Left forelimb (tissue), 1 donor: ENCODE results near the gene KNDC1.
"Not testable (repeated sequence)": the region's sequence is repeated elsewhere in the genome, so short reads cannot be mapped to it uniquely, and the experiment has no call there.

ENCODE experiments used
- DNase-seq: peaks from one replicate; pipeline ENCODE4 v3.0.0-alpha.2; 2018; ENCODE audit warnings: low spot score

Gene KNDC1

DNA sequence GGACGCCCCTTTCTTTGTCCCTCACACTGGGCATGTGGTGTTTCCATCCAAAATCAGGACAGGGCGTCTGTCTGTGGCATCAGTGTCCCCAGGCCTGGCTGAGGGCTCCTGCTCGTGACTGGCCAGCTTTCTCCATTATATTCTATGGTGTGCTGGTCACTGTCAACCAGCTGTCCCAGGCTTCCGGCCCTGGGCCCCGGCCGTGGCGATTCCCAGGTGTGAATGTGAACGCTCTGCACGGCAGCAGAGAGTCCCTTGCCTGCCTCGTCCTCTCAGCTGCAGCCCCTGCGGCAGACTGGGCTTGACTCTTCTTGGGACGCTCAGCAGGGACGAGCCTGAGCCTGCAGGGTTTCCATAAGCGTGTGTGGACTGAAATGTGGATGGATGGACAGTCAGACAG lies 64.1 kb downstream of the KNDC1 start:
- no peak for DNase-seq

GRCh38 chr10:133224756-133225372 lies 64.8 kb downstream of the KNDC1 start:
- DNase-seq: no peak

DNA sequence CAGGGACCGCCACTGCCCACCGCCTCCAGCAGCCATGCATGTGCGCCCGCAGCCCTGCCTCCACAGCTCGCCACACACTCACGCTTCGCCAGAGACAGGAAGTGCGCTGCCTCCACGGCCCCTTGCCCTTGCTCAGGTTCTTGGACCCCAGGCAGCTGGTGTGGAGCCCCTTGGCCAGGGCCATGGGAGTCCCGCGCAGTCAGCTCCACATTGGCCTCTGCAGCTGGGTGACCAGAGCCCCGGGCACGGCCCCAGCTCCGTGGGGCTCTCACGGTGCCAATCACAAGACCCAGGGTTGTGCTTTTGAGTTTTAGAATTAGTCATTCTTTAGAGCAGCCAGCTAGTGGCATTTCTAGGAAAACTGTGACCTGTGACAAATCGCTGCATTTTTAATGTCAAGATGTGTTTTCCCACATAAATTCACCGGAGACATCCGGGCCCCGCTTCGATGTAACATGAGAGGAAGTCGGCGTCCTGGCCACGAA lies 65.7 kb downstream of the KNDC1 start:
- DNase-seq: no peak

DNA sequence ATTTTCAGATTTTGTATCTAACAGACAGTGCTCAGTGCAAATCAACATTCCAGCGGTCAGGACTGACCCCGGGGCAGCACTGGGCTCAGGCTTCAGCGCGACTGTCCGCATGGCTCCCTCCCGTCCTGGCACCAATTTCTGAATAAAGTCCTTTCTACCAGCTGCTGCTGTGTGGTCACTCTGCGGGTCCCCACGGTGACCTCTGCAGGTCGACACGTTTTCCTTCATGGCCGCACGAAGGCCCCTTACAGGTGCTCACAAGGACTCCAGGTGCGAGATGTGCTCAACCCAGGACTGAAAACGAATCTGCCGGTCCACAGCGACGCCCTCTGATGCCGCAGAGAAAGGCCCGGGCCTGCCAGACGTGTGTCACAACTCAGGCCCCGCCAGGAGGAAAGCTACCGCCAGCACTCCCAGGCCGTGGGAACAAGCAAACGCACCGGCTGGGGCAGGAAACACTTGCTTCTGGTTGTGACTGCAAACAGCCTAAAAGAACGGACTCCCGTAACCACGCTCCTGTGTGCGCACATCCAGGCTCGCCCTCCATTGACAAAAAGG lies 66.3 kb downstream of the KNDC1 start:
- DNase-seq: no peak

GRCh38 chr10:133227256-133227655 lies 67.2 kb downstream of the KNDC1 start:
- no peak for DNase-seq

DNA sequence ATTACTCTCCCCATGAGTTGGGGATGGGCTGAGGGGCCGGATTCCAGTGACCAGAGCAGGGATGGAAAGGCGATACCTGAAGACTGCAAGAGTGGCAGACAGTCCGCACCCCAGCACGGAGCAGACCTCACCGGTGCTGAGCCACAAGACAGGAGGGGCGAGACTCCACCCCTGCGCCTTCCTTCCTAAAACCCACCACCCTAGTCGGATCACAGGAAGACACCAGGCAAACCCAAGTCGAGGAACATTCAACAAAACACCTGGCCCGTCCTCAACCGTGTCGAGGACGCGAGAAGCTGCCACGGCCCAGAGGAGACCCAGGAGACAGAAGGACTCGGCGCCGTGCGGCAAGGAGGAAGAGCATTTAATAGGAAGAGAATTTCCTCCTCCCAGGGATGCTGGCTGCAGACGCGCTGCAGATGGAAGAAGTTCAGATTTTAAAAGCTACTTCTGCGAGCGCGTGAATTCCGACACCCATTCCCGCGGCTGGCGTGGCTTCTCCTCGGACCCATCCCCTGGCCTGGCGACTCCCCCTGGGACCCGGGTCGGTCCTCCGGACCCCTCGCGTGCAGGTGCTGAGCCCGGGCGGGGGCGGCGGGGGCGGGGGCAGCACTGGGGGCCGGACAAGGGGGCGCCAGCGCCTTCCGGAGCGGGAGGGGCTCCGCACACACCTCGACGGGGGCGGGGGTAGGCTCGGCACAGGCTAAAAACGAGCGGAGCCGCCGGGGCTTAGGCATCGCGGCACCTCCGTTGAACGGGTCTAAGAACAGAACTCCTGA lies 69.4 kb downstream of the KNDC1 start:
- DNase-seq: no peak

GRCh38 chr10:133230044-133230361 lies 70.0 kb downstream of the KNDC1 start, which contains the start of gene UTF1:
UTF1 (plus strand) TSS chr10:133230217; CDS start chr10:133230289, 72 bp downstream.
- DNase-seq: no peak

DNA sequence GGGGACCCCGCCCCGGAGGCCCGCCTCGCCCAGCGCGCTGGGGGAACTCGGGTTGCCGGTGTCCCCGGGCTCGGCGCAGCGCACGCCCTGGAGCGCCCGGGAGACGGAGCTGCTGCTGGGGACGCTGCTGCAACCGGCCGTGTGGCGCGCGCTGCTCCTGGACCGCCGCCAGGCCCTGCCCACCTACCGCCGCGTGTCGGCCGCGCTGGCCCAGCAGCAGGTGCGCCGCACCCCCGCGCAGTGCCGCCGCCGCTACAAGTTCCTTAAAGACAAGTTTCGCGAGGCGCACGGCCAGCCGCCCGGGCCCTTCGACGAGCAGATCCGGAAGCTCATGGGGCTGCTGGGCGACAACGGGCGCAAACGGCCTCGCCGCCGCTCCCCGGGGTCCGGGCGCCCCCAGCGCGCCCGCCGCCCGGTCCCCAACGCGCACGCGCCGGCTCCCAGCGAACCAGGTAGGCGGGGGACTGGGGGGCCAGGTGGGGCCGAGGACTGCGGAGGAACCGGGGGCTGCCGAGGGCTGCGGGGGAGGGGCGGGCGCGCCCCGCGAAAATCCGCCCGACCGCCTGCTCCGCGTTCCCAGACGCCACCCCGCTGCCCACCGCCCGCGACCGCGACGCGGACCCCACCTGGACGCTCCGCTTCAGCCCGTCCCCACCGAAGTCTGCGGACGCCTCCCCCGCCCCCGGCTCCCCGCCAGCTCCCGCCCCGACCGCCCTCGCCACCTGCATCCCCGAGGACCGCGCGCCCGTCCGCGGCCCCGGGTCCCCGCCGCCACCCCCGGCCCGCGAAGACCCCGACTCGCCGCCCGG lies 70.6 kb downstream of the KNDC1 start:
- no peak for DNase-seq

DNA sequence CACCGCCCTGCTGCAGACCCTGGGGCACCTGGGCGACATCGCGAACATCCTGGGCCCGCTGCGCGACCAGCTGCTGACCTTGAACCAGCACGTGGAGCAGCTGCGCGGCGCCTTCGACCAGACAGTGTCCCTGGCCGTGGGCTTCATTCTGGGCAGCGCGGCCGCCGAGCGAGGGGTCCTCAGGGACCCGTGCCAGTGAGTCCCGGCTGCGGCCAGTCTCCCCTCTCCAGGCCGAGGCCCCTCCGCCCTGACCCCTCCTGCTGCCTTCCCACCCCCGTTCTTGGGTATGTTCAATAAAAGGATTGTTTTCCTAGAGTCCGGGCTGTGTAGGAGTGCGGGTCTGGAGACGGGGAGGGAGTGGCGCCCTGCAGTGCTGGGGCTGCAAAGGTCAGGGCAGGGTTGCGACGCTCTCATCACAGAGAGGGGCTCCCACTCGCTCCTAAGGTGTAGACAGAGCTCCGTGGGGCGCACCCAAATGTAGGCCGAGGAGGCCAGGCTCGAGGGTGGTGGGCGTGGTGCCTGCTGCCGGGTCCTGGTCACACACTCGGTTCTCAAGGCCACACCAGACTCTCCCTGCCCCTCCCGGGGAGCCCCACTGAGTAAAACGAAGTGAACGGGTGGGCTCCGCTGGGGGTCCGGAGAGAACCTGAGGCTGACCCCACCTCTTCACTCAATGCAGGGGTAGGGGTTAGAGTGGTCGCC lies 71.4 kb downstream of the KNDC1 start:
- DNase-seq: no peak

DNA sequence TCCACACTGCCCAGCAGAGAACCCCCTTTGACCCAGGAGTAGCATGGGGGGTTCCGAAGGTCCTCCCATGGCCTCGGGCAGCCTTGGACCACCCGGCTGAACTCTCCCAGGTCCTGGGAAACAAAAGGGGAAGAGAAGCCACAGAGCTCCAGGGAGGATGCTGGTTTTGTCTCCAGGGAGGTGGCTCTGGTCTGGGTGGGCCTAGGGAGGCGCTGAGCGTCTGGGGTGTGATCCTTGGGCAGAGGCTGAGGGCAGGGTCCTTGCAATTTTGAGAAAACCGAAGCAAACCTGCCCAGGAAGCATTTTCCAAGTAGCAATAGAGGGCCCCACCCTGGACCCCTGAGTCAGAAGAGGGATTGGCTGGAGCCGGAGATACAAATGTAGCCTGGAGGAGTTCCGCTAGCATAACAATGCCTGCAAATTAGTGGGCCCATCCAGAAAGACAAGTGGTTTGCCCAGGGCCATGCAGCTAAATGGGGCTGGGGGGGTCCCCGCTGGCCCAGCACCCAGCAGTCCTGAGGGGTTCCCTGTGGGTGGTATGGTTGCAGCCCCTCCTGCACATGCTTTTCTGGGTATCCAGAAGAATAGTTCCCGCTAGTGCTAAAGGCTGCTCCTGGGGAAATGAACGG lies 72.0 kb downstream of the KNDC1 start:
- DNase-seq: no peak

DNA sequence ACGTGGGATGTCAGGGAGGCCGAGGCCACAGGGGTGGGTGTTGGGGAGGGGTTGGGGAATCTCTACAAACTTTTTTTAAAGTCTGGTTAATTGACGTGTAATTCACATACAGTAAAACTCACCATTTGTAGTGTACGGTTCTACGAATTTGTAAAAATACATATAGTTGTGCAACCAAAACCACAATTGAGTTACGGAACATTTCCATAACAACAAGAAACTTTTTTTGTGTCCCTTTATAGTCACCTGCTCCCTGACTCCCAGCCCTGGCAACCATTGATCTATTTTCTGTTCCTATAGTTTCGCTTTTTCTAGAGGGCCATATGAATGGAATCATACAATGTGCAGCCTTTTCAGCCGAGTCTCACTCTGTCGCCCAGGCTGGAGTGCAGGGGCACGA lies 74.8 kb downstream of the KNDC1 start:
- DNase-seq: not testable (repeated sequence)

- DNase-seq: no peak
These were observed 75.3 kb downstream of the KNDC1 start for GRCh38 chr10:133235265-133235855.

- no peak for DNase-seq
These were observed 75.9 kb downstream of the KNDC1 start for GRCh38 chr10:133235932-133236331.

GRCh38 chr10:133236401-133237240 lies 76.6 kb downstream of the KNDC1 start:
- DNase-seq: no peak

- DNase-seq: no peak
These were observed 77.2 kb downstream of the KNDC1 start for GRCh38 chr10:133237241-133237587.

GRCh38 chr10:133237588-133238465 lies 77.8 kb downstream of the KNDC1 start, which contains the start of gene VENTX:
VENTX (plus strand) TSS chr10:133237855; CDS start chr10:133237915, 60 bp downstream.
- DNase-seq: no peak

- no peak for DNase-seq
These were observed 78.4 kb downstream of the KNDC1 start for GRCh38 chr10:133238466-133238804.

DNA sequence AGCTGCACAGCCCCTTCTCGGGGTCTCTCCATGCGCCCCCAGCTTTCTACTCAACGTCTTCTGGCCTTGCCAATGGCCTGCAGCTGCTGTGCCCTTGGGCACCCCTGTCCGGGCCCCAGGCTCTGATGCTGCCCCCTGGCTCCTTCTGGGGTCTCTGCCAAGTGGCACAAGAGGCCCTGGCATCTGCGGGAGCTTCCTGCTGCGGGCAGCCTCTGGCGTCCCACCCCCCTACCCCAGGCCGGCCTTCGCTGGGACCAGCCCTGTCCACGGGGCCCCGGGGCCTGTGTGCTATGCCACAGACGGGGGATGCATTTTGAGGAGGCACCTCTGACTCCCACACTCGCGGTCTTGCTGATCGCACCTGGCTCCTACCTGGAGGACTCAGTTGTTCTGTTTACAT lies 80.0 kb downstream of the KNDC1 start:
- DNase-seq: no peak
